GM23248 (cell line): Measurements from ENCODE around the gene FBXO7.

Experiments used
- EZH2 ChIP-seq: fragments of 200-600 bp; sonication (generic); IDR thresholded peaks from 2 replicates; pipeline ENCODE4 v1.6.1; 2018; ENCODE audit warnings: antibody characterized with exemption, mild to moderate bottlenecking; ENCODE audit not compliant: insufficient read depth, poor library complexity, severe bottlenecking
- EZH2phosphoT487 ChIP-seq: fragments of 200-600 bp; sonication (generic); IDR thresholded peaks from 2 replicates; pipeline ENCODE4 v1.6.1; 2018; ENCODE audit warnings: antibody characterized with exemption, moderate library complexity, mild to moderate bottlenecking, low read depth; ENCODE audit not compliant: insufficient read depth

- TF ChIP-seq EZH2phosphoT487, result no peak
- TF ChIP-seq EZH2, result no peak
Measured at GRCh38 chr22:32548039-32548438, 73.4 kb downstream of the FBXO7 start.
